Endothelial cell of umbilical vein (primary cell): ENCODE measurements around the gene BMPR1A. TPM values are rescaled to one million over a fixed set of nuclear protein-coding genes. Genes with fewer than 3 reads are reported as not detected.

Source experiments
- BruUV-seq: library from RNA; stranded (reverse); fragments of 400-500 nt; replicated peaks from 2 replicates; lab custom pipeline; 2021; lab: Mats Ljungman, UMichigan
- CTCF ChIA-PET: fragments of 300-600, 350-600 bp; sonication (Branson Sonifier 250); formaldehyde crosslinking; loops from one replicate; lab custom pipeline; 2021; ENCODE audit warnings: antibody characterized with exemption, inconsistent platforms; lab: Charles Lee
- POLR2A ChIA-PET: fragments of 300-600, 350-600 bp; sonication (Branson Sonifier 250); formaldehyde crosslinking; loops from one replicate; lab custom pipeline; 2021; ENCODE audit warnings: antibody characterized with exemption, inconsistent platforms; lab: Charles Lee
- DNase-seq: peaks from one replicate; pipeline ENCODE4 v3.0.0-alpha.2; 2011; ENCODE audit warnings: low read depth, low spot score
- FAIRE-seq: peaks from 2 replicates; lab custom pipeline; 2011; peaks lifted over from hg19 to GRCh38; lab: Jason Lieb, UNC
- H2AFZ ChIP-seq: 2 replicates; pipeline ENCODE4 v1.6.0; 2012; ENCODE audit warnings: low read depth, low read length, control low read depth, inconsistent platforms
- H3K27ac ChIP-seq: 2 replicates; pipeline ENCODE4 v1.5.1; 2011; ENCODE audit warnings: low read depth, mild to moderate bottlenecking, control low read depth, low read length, moderate library complexity; ENCODE audit not compliant: insufficient read depth
- H3K27me3 ChIP-seq, 2 experiments: 2 replicates each; pipeline versions ENCODE4 v1.6.0 to v1.6.1; 2011; ENCODE audit warnings: low read length in 2 of 2, mixed read lengths in 1 of 2; ENCODE audit not compliant: control insufficient read depth in 2 of 2, insufficient read depth in 2 of 2
- H3K36me3 ChIP-seq, 2 experiments: 2 replicates in 1 of 2; 3 replicates in 1 of 2; pipeline ENCODE4 v1.5.1; 2011; ENCODE audit warnings: low read length in 2 of 2, mild to moderate bottlenecking in 1 of 2, moderate library complexity in 1 of 2; ENCODE audit not compliant: control insufficient read depth in 2 of 2, insufficient read depth in 2 of 2; ENCODE audit errors: extremely low read depth in 1 of 2
- H3K4me1 ChIP-seq: 3 replicates; pipeline ENCODE4 v1.5.1; 2011; ENCODE audit warnings: mild to moderate bottlenecking, low read length; ENCODE audit not compliant: control insufficient read depth, insufficient read depth; ENCODE audit errors: extremely low read depth
- H3K4me2 ChIP-seq: 2 replicates; pipeline ENCODE4 v1.6.1; 2011; ENCODE audit warnings: low read length, control low read depth, mixed read lengths; ENCODE audit not compliant: insufficient read depth
- H3K4me3 ChIP-seq, 3 experiments: fragments of 200-600 bp in 1 of 3; sonication (generic), shearing (Covaris generic) in 1 of 3; replicated peaks in 1 of 3; 2 replicates each; pipeline ENCODE4 v1.5.1; 2011 to 2016; ENCODE audit warnings: control low read depth in 3 of 3, low read length in 3 of 3, mild to moderate bottlenecking in 2 of 3, inconsistent platforms in 1 of 3, low read depth in 1 of 3, moderate library complexity in 1 of 3; ENCODE audit not compliant: insufficient read depth in 1 of 3
- H3K79me2 ChIP-seq: 2 replicates; pipeline ENCODE4 v1.6.0; 2012; ENCODE audit warnings: low read length, inconsistent platforms; ENCODE audit not compliant: control insufficient read depth, insufficient read depth
- H3K9ac ChIP-seq: replicated peaks from 2 replicates; pipeline ENCODE3; 2011; ENCODE audit warnings: low read length, control low read depth; ENCODE audit not compliant: insufficient read depth; ENCODE audit errors: extremely low read depth
- H3K9me1 ChIP-seq: replicated peaks from 3 replicates; pipeline ENCODE4 v1.6.0; 2011; ENCODE audit warnings: mild to moderate bottlenecking, low read length; ENCODE audit not compliant: control insufficient read depth, insufficient read depth; ENCODE audit errors: extremely low read depth
- H3K9me3 ChIP-seq: replicated peaks from 2 replicates; pipeline ENCODE4 v1.5.1; 2012; ENCODE audit warnings: low read length, inconsistent platforms; ENCODE audit not compliant: control insufficient read depth, insufficient read depth
- H4K20me1 ChIP-seq: replicated peaks from 2 replicates; pipeline ENCODE3; 2011; ENCODE audit warnings: mild to moderate bottlenecking, low read length; ENCODE audit not compliant: control insufficient read depth, insufficient read depth; ENCODE audit errors: extremely low read depth
- CTCF ChIP-seq, 2 donors: IDR thresholded peaks; 1 replicate in 1 of 2; 2 replicates in 1 of 2; pipeline ENCODE4 v1.5.1; 2011; ENCODE audit warnings: low read length in 2 of 2, mild to moderate bottlenecking in 2 of 2, moderate library complexity in 2 of 2, control low read depth in 1 of 2, inconsistent platforms in 1 of 2, low read depth in 1 of 2; ENCODE audit not compliant: insufficient read depth in 1 of 2; ENCODE audit errors: extremely low read depth in 1 of 2
- EZH2 ChIP-seq: IDR thresholded peaks from 2 replicates; pipeline ENCODE4 v1.6.1; 2012; ENCODE audit warnings: borderline replicate concordance, low read depth, mild to moderate bottlenecking, moderate library complexity, low read length, inconsistent platforms; ENCODE audit not compliant: severe bottlenecking
- FOS ChIP-seq: IDR thresholded peaks from 2 replicates; pipeline ENCODE4 v1.6.1; 2011; ENCODE audit warnings: mild to moderate bottlenecking, low read length, moderate library complexity, borderline replicate concordance; ENCODE audit not compliant: insufficient read depth
- GATA2 ChIP-seq: IDR thresholded peaks from 2 replicates; pipeline ENCODE4 v1.7.0; 2011; ENCODE audit warnings: low read depth, mild to moderate bottlenecking, moderate library complexity, mixed read lengths, low read length; ENCODE audit not compliant: insufficient read length, insufficient read depth
- JUN ChIP-seq: IDR thresholded peaks from 2 replicates; pipeline ENCODE4 v1.6.1; 2011; ENCODE audit warnings: borderline replicate concordance, low read depth; ENCODE audit not compliant: insufficient read length, insufficient read depth
- MAX ChIP-seq: IDR thresholded peaks from 2 replicates; pipeline ENCODE4 v1.6.1; 2011; ENCODE audit not compliant: insufficient read depth, insufficient read length
- MYC ChIP-seq: IDR thresholded peaks from one replicate; pipeline ENCODE4 v1.6.1; 2011; ENCODE audit warnings: mild to moderate bottlenecking, low read depth, low read length
- POLR2A ChIP-seq: IDR thresholded peaks from 2 replicates; pipeline ENCODE4 v1.6.1; 2012; ENCODE audit warnings: low read depth, mild to moderate bottlenecking, control low read depth, low read length
- POLR2AphosphoS5 ChIP-seq: IDR thresholded peaks from 2 replicates; pipeline ENCODE4 v1.6.1; 2012; ENCODE audit warnings: low read depth, mild to moderate bottlenecking, control low read depth, low read length, moderate library complexity; ENCODE audit not compliant: insufficient read depth
- dilution Hi-C: fragments of 300-500 bp; cut with MboI; formaldehyde crosslinking; loops from one replicate; pipeline ENCODE4 v1.15.0; 2019; ENCODE audit warnings: low sequenced_read_pairs; ENCODE audit not compliant: extremely low pct_ligation_motif_present
- intact Hi-C: fragments of 100-400 bp; cut with micrococcal nuclease; formaldehyde crosslinking; loops from one replicate; pipeline ENCODE4 v1.10.0; 2022
- polyA plus RNA-seq, 4 experiments: library from polyadenylated mRNA; depleted of rRNA in 3 of 4; stranded (reverse) in 3 of 4; unstranded in 1 of 4; fragments of >200 nt; gene quantifications; 2 replicates each; pipeline versions ENCODE4 v1.2.1 to v1.2.3, GENCODE V29; 2011 to 2012; ENCODE audit warnings: missing spikeins in 1 of 4
- total RNA-seq: library from RNA; stranded (reverse); gene quantifications from 2 replicates; pipeline ENCODE4 v1.2.3, GENCODE V29; 2021

The BMPR1A gene
- total and polyA plus RNA-seq, 2 donors (not counting 3 experiments of a cell fraction or from before 2014, with no cell fraction given), result not detected

GRCh38 chr10:86968994-86969355 is 212.6 kb downstream of the BMPR1A start:
- H3K9me1 ChIP-seq, result no peaks in the 10 kb centered on the region
- no peak overlapping the region for H3K4me3 ChIP-seq

More at GRCh38 chr10:86968994-86969355, 212.6 kb downstream of the BMPR1A start:
- dilution Hi-C loops, result no loop called here
- no peak for TF ChIP-seq MAX
- no peak for TF ChIP-seq JUN
- no peak for TF ChIP-seq EZH2
- TF ChIP-seq CTCF (IDR thresholded peaks at IDR 0.05; ENCODE audit: extremely low read depth in 1 of 2, insufficient read depth in 1 of 2, low read depth in 1 of 2, low read length in 2 of 2), result no peak
- TF ChIP-seq POLR2A, result no peak
- TF ChIP-seq FOS, result no peak
- TF ChIP-seq MYC, result no peak
- TF ChIP-seq POLR2AphosphoS5, result no peak
- TF ChIP-seq GATA2, result no peak
- intact Hi-C loops, result loop anchor here (2.0 kb wide), 1 partner anchor 116 kb away; no protein-coding TSS in a partner anchor
- DNase-seq (no peak), FAIRE-seq (no peak)
- Histone ChIP-seq H3K9ac (no peak overlapping the region), H3K27me3 (no peaks in the 10 kb centered on the region), H3K9me3 (no peaks in the 10 kb centered on the region), H4K20me1 (no peaks in the 10 kb centered on the region), H3K27ac (peak overlapping the region; percentile 16), H3K79me2 (no peaks in the 10 kb centered on the region), H3K4me1 (peaks cover 55% of the 10 kb centered on the region), H2AFZ (peak overlapping the region; percentile 56), H3K36me3 (no peaks in the 10 kb centered on the region), H3K4me2 (peak overlapping the region; percentile 49)
- POLR2A ChIA-PET, result interaction anchor here (1.4 to 2.0 kb wide), 2 partner anchors 8 to 11 kb away, joined by 3 to 11 read pairs; partner anchors contain the start of genes MMRN2 and SNCG
- CTCF ChIA-PET, result interaction anchor here (1.1 to 8.5 kb wide), 7 partner anchors 8 to 276 kb away, joined by 3 to 189 read pairs (median 5); partner anchors contain the start of genes MMRN2 and SNCG
- BruUV-seq, result no TSS peak
